HepG2 (cell line): ENCODE data around the gene COL9A3. TPM values are rescaled to one million over a fixed set of nuclear protein-coding genes. Genes with fewer than 3 reads are reported as not detected.

ENCODE experiments used
- ATF7 ChIP-seq, 2 experiments: fragments of 450-650 bp in 1 of 2; sonication (generic) in 1 of 2; formaldehyde crosslinking in 1 of 2; IDR thresholded peaks; 2 replicates each; pipeline versions ENCODE4 v1.4.0 to v1.6.1; 2016 to 2020; ENCODE audit warnings: antibody characterized with exemption in 1 of 2, mild to moderate bottlenecking in 1 of 2, missing genetic modification reagents in 1 of 2
- CAMTA2 ChIP-seq: sonication (generic); formaldehyde crosslinking; IDR thresholded peaks from 2 replicates; pipeline ENCODE4 v1.4.0; 2020; ENCODE audit warnings: mild to moderate bottlenecking, missing genetic modification reagents, borderline replicate concordance
- HNF4G ChIP-seq, 2 experiments: sonication (generic) in 1 of 2; formaldehyde crosslinking in 1 of 2; IDR thresholded peaks; 2 replicates each; pipeline versions ENCODE4 v1.4.0 to v1.6.1; 2011 to 2020; ENCODE audit warnings: borderline replicate concordance in 2 of 2, low read depth in 2 of 2, mild to moderate bottlenecking in 2 of 2, low read length in 1 of 2, missing genetic modification reagents in 1 of 2, moderate library complexity in 1 of 2
- ISX ChIP-seq: sonication (generic); formaldehyde crosslinking; conservative IDR thresholded peaks from 2 replicates; pipeline ENCODE4 v1.5.0; 2020; ENCODE audit warnings: missing genetic modification reagents
- JUNB ChIP-seq: sonication (generic); formaldehyde crosslinking; IDR thresholded peaks from 2 replicates; pipeline ENCODE4 v1.8.0; 2022; ENCODE audit warnings: missing genetic modification reagents, mild to moderate bottlenecking, borderline replicate concordance
- KAT2B ChIP-seq: fragments of 150-350 bp; IDR thresholded peaks from 2 replicates; pipeline ENCODE4 v1.6.1; 2014; ENCODE audit warnings: low read depth, low read length, borderline replicate concordance
- KAT7 ChIP-seq: IDR thresholded peaks from 2 replicates; pipeline ENCODE4 v1.6.1; 2018; ENCODE audit warnings: borderline replicate concordance, missing compliant biosample characterization
- MAF1 ChIP-seq: sonication (generic); formaldehyde crosslinking; IDR thresholded peaks from 2 replicates; pipeline ENCODE4 v1.5.0; 2020; ENCODE audit warnings: missing genetic modification reagents, borderline replicate concordance
- MIXL1 ChIP-seq: IDR thresholded peaks from 2 replicates; pipeline ENCODE4 v1.6.1; 2016
- NBN ChIP-seq: fragments of 450-650 bp; conservative IDR thresholded peaks from 2 replicates; pipeline ENCODE4 v1.6.1; 2017
- NFKB2 ChIP-seq: sonication (generic); formaldehyde crosslinking; IDR thresholded peaks from 2 replicates; pipeline ENCODE4 v1.4.0; 2020; ENCODE audit warnings: missing genetic modification reagents, borderline replicate concordance
- PITX1 ChIP-seq: sonication (generic); formaldehyde crosslinking; IDR thresholded peaks from 2 replicates; pipeline ENCODE4 v1.5.1; 2020; ENCODE audit warnings: mild to moderate bottlenecking, missing genetic modification reagents
- RBM39 ChIP-seq: fragments of 200-400 bp; formaldehyde crosslinking; IDR thresholded peaks from one replicate; pipeline ENCODE4 v1.6.1; 2018; ENCODE audit warnings: antibody characterized with exemption, mild to moderate bottlenecking, low read depth, low read length; ENCODE audit not compliant: poor library complexity, severe bottlenecking
- RXRA ChIP-seq: sonication (generic); formaldehyde crosslinking; IDR thresholded peaks from 2 replicates; pipeline ENCODE4 v1.5.1; 2020; ENCODE audit warnings: missing genetic modification reagents
- SATB2 ChIP-seq: sonication (generic); formaldehyde crosslinking; IDR thresholded peaks from 2 replicates; pipeline ENCODE4 v1.5.0; 2020; ENCODE audit warnings: missing genetic modification reagents
- SRSF1 ChIP-seq: fragments of 200-400 bp; formaldehyde crosslinking; optimal IDR thresholded peaks from 2 replicates; pipeline ENCODE3; 2017; ENCODE audit warnings: mild to moderate bottlenecking, low read depth, low read length, moderate library complexity
- TBP ChIP-seq: sonication (generic); formaldehyde crosslinking; IDR thresholded peaks from 2 replicates; pipeline ENCODE4 v1.5.0; 2020; ENCODE audit warnings: missing genetic modification reagents
- XRCC5 ChIP-seq: fragments of 200-400 bp; formaldehyde crosslinking; optimal IDR thresholded peaks from 2 replicates; pipeline ENCODE3; 2017; ENCODE audit warnings: mild to moderate bottlenecking, low read length
- YEATS4 ChIP-seq: sonication (generic); formaldehyde crosslinking; IDR thresholded peaks from 2 replicates; pipeline ENCODE4 v1.4.0; 2020; ENCODE audit warnings: missing genetic modification reagents, borderline replicate concordance
- ZBTB7B ChIP-seq: sonication (generic); formaldehyde crosslinking; IDR thresholded peaks from 2 replicates; pipeline ENCODE4 v1.4.0; 2020; ENCODE audit warnings: missing genetic modification reagents
- ZNF12 ChIP-seq: sonication (generic); formaldehyde crosslinking; IDR thresholded peaks from 2 replicates; pipeline ENCODE4 v1.5.0; 2020; ENCODE audit warnings: missing genetic modification reagents
- ZNF292 ChIP-seq: sonication (generic); formaldehyde crosslinking; IDR thresholded peaks from 2 replicates; pipeline ENCODE4 v1.8.1; 2022; ENCODE audit warnings: mild to moderate bottlenecking, low read depth, missing genetic modification reagents, borderline replicate concordance
- ZNF543 ChIP-seq: sonication (generic); formaldehyde crosslinking; IDR thresholded peaks from 2 replicates; pipeline ENCODE4 v1.4.0; 2020; ENCODE audit warnings: mild to moderate bottlenecking, missing genetic modification reagents
- ZNF577 ChIP-seq: sonication (generic); formaldehyde crosslinking; IDR thresholded peaks from 2 replicates; pipeline ENCODE4 v1.4.0; 2020; ENCODE audit warnings: mild to moderate bottlenecking, low read depth, missing genetic modification reagents, borderline replicate concordance
- ZSCAN9 ChIP-seq: IDR thresholded peaks from 2 replicates; pipeline ENCODE4 v1.6.1; 2016; ENCODE audit warnings: borderline replicate concordance
- polyA plus RNA-seq, 8 experiments: library from polyadenylated mRNA; depleted of rRNA in 3 of 8; stranded (reverse) in 7 of 8; unstranded in 1 of 8; fragments of >200 nt; fragmentation: Illumina TruSeq in 4 of 8; extraction: Trizol in 4 of 8; gene quantifications; 2 replicates each; pipeline versions ENCODE4 v1.2.1 to v1.2.3, GENCODE V29; 2011 to 2016; ENCODE audit warnings: low read depth in 4 of 8, missing spikeins in 1 of 8, mixed read lengths in 1 of 8; ENCODE audit not compliant: insufficient read depth in 1 of 8
- total RNA-seq, 5 experiments: library from RNA; depleted of rRNA; stranded (reverse); fragments of >200 nt; fragmentation: Illumina TruSeq; extraction: Trizol; gene quantifications; 2 replicates each; pipeline ENCODE4 v1.2.3, GENCODE V29; 2016; ENCODE audit warnings: low read depth in 1 of 5
- TF ChIP-seq, protein P1 (sequence below): sonication (generic); formaldehyde crosslinking; conservative IDR thresholded peaks from 2 replicates; pipeline ENCODE4 v1.4.0; 2020; ENCODE audit warnings: missing genetic modification reagents
- TF ChIP-seq, protein P2 (sequence below): sonication (generic); formaldehyde crosslinking; IDR thresholded peaks from 2 replicates; pipeline ENCODE4 v1.9.0; 2022; ENCODE audit warnings: low read depth, missing genetic modification reagents

The COL9A3 gene
- total and polyA plus RNA-seq, 2 of the 13 experiments (the other 11 are each of a cell fraction or from before 2014, with no cell fraction given): 155 to 204 TPM

DNA sequence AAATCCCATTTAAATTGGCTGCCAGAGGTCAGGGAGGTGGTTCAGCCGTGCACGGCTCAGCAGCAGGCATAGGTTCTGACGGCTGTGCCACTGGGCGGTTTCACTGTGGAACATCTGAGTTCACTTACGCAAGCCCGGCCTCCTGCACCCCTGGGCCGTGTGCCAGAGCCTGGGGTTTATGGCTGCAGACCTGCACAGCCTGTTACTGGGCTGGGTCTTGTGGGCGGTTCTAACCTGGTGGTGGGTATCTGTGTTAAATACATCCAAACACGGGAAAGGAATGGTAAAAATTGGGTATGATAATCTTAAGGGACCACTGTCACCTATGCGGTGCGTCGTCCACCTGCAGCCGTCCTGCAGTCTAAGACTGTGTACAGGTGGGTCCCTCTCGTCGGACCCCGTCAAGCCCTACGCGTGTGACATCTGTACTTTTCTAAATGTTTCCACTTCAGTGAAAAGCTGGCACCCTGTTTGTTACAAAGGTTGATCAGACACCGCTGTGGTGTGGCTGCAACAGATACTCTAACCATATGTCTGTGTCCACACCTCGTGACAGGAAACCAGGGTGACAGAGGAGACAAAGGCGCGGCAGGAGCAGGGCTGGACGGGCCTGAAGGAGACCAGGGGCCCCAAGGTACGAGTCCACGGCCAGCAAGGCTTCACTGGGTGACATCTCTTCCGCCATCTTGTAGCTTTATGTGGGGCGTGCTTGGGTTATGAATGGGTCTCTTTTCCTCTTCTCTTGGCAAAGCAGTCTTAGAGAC, 21.5 kb downstream of the COL9A3 start (continued):
- TF ChIP-seq, protein P1, sequence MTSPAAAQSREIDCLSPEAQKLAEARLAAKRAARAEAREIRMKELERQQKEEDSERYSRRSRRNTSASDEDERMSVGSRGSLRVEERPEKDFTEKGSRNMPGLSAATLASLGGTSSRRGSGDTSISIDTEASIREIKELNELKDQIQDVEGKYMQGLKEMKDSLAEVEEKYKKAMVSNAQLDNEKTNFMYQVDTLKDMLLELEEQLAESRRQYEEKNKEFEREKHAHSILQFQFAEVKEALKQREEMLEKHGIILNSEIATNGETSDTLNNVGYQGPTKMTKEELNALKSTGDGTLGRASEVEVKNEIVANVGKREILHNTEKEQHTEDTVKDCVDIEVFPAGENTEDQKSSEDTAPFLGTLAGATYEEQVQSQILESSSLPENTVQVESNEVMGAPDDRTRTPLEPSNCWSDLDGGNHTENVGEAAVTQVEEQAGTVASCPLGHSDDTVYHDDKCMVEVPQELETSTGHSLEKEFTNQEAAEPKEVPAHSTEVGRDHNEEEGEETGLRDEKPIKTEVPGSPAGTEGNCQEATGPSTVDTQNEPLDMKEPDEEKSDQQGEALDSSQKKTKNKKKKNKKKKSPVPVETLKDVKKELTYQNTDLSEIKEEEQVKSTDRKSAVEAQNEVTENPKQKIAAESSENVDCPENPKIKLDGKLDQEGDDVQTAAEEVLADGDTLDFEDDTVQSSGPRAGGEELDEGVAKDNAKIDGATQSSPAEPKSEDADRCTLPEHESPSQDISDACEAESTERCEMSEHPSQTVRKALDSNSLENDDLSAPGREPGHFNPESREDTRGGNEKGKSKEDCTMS (CRISPR knock-in tag): no peak
- TF ChIP-seq RBM39: no peak
- no peak for TF ChIP-seq JUNB (CRISPR knock-in tag)
- TF ChIP-seq MAF1 (CRISPR knock-in tag): no peak
- TF ChIP-seq ATF7 (IDR thresholded peaks at IDR 0.05): no peak
- TF ChIP-seq ATF7 (CRISPR knock-in tag; IDR thresholded peaks at IDR 0.05): no peak
- TF ChIP-seq NFKB2 (CRISPR knock-in tag): no peak
- TF ChIP-seq MIXL1 (CRISPR knock-in tag): no peak
- no peak for TF ChIP-seq CAMTA2
- TF ChIP-seq TBP (CRISPR knock-in tag): no peak
- TF ChIP-seq ZBTB7B (CRISPR knock-in tag): no peak
- no peak for TF ChIP-seq KAT2B
- TF ChIP-seq YEATS4: no peak
- TF ChIP-seq NBN: no peak
- TF ChIP-seq, protein P2, sequence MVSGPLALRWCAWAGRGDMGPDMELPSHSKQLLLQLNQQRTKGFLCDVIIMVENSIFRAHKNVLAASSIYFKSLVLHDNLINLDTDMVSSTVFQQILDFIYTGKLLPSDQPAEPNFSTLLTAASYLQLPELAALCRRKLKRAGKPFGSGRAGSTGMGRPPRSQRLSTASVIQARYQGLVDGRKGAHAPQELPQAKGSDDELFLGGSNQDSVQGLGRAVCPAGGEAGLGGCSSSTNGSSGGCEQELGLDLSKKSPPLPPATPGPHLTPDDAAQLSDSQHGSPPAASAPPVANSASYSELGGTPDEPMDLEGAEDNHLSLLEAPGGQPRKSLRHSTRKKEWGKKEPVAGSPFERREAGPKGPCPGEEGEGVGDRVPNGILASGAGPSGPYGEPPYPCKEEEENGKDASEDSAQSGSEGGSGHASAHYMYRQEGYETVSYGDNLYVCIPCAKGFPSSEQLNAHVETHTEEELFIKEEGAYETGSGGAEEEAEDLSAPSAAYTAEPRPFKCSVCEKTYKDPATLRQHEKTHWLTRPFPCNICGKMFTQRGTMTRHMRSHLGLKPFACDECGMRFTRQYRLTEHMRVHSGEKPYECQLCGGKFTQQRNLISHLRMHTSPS (CRISPR knock-in tag): peak; percentile 69; the same call in 1 of the 2 replicates
- no peak for TF ChIP-seq ZNF543 (CRISPR knock-in tag)
- TF ChIP-seq ZNF577 (CRISPR knock-in tag): no peak
- no peak for TF ChIP-seq SRSF1
- no peak for TF ChIP-seq PITX1 (CRISPR knock-in tag)
- TF ChIP-seq SATB2 (CRISPR knock-in tag): no peak
- TF ChIP-seq RXRA (CRISPR knock-in tag): 0 out of 2 replicates have a peak, but pooled peaks have one; percentile 22
- no peak for TF ChIP-seq KAT7
- TF ChIP-seq ZSCAN9 (CRISPR knock-in tag): no peak
- TF ChIP-seq ZNF292 (CRISPR knock-in tag): no peak
- TF ChIP-seq ISX (CRISPR knock-in tag): no peak
- peak; percentile 36 for TF ChIP-seq XRCC5
- TF ChIP-seq ZNF12 (CRISPR knock-in tag): peak; percentile 60
- peak; percentile 31; the same call in 1 of the 2 replicates for TF ChIP-seq HNF4G (IDR thresholded peaks at IDR 0.05; ENCODE audit: borderline replicate concordance, low read depth, low read length)
- TF ChIP-seq HNF4G (CRISPR knock-in tag; IDR thresholded peaks at IDR 0.05; ENCODE audit: borderline replicate concordance, low read depth): no peak
